Dedifferentiated amniotic fluid mesenchymal stem cell (primary cell): ENCODE results near the gene NSUN5.
"Not testable (repeated sequence)": the region's sequence is repeated elsewhere in the genome, so short reads cannot be mapped to it uniquely, and the experiment has no call there.

ENCODE experiments used
- DNase-seq: peaks from one replicate; pipeline ENCODE4 v3.0.0-alpha.2; 2016; ENCODE audit errors: extremely low spot score

NSUN5 gene

DNA sequence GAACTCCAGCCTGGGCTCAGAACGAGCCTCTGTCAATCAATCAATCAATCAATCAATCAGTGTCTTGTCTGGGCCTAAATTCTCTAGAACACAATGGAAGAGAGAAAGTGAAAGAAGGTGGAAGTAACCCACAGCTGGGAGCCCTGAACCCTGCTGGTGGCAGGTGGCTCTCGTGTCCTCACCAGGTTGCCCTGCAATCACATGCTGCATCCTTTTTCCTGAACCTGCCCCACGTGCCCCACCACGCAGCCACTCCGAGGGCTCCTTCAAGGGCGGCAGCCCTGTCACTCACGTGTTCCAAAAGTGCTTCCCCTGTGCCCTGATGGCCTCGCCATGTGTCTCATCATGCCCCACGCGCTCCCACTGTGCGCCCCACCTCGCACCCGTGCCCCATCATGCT, 18.8 kb upstream of the NSUN5 start:
- not testable (repeated sequence) for DNase-seq

DNA sequence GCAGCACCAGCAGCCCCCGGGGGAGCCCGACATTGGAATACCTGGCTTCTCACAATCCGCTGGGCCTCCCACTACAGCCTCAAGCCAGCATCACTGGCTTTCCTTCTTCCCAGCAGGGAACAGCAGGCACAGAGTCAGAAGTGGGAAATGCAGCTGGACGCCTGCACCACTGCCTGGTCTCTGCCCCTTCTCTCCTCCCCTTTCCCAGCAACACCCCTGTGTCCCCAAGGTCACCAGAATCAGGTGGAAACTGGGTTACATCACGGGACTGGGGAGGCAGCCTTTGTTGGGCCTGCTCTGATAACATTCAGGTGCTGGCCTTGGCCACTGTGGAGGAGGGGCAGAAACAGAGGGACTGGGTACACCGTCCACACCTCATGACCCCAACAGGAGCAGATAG, 16.8 kb upstream of the NSUN5 start:
- not testable (repeated sequence) for DNase-seq

DNA sequence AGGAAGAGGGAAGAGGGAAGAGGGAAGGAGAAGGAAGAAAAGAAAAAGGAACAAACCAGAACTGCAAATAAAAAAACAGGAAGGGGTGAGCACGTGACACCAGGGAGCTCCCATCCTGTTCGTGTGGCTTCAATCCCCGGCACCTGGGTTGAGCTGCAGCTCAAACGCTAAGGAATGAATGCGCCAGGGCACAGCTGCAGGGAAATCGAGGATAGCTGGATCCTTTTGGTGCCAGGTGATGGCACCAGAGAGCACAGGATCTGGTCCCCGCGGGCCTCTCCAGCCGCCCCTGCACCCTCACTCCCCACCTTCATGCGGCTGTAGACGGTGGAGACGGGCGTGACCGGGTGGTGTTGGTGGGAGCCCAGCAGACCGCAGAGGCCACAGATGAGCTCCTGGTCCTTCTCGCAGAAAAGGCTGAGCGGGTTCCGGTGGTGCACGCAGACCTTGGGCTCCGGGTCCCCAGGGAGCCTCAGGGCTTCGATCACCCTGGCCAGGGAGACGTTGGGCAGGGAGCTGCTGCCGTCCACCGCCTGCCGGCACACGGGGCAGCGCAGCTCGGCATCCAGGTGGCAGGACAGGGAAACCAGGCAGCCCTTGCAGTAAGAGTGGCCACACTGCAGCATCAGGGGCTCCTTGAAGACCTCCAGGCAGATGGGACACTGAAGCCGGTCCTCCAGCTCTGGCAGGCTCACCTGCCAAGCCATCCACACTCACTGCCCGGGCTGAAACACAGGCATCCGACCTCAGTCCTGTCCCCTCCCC, 15.6 kb upstream of the NSUN5 start:
- not testable (repeated sequence) for DNase-seq

DNA sequence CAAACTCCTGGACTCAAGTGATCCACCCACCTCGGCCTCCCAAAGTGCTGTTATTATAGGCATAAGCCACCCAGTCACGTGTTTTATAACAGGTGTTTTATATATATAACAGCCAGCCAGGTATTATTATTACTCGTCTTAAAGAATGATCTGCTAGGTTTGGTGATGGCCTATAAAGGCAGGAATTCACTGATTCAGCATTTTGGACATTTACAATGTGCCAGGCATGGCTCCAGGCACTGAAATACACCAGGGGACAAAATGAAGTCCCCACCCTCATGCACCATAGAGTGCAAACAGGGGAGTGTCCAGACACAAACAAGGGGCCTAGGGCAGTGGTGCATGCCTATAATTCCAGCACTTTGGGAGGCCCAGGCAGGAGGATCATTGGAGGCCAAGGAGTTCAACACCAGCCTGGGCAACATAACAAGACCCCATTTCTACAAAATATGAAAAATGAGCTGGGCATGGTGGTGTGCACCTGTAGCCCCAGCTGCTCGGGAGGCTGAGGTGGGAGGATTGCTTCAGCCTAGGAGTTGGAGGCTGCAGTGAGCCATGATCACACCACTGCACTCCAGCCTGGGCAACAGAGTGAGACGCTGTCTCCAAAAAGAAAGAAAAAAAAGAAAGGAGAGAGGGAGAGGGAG, 14.9 kb upstream of the NSUN5 start:
- DNase-seq = not testable (repeated sequence)

DNA sequence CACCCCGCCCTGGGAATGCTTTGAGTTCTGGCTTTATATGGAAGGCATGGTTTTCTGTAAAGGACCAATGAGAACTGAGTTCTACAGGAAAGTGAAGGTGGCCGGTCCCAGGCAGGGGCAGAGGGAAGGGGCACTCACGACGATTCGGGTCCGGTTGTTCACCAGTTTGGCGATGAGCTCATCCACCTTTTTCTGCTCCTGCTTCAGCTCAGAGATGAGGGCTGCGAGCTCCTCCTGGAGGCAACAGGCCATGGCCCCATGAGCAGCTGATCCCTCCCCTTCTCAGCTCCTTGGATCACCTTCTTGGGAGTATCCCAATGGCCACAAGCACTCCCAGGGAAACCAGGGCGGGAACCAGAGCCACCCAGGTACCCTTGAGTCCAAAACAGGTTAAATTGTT, 11.4 kb upstream of the NSUN5 start:
- DNase-seq = not testable (repeated sequence)

DNA sequence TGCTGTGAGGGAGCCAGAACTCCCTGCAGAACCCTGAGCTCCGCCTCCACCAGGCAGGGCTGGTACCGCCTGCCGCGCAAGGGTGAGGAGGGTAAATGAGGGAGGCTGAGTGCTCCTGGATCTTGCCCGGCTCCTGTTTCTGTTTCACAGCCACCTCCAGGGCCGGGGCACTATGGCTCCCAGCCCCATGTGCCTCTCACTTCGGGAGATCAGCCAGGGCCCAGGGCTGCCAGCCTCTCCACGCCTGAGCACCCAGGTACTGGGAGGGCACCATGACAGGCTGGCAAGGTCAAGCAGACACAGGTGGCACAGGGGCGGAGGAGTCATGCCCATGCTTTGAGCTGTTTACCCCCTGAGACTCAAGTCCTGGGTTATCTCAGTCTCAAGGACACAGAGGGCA, 10.9 kb upstream of the NSUN5 start:
- DNase-seq = not testable (repeated sequence)

DNA sequence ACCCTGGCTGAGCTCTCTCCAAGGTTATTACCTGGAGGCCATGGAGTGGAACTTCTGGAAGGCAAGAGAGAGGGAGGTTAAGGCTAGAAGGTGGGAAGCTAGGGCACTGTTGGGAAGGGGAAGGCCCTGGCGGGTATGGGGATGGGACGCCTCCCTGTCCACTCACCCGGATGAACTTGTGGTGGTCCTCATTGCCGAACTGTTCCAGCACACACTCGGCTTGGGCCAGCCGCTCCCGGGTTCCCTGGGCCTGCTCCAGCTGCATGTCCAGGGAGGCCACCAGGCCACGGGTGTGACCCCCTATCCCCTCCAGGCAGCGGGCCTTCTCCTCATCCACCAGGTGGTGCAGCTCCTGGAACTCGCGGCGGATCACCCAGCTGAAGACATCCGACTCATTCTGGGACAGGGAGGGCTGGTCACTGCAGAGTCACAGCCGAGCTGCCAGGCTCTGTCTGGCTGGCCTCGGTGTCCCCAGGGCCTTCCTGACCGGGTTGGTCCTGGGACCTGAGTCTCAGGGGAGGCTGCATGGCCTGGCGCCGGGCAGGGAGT, 10.1 kb upstream of the NSUN5 start:
- DNase-seq = not testable (repeated sequence)

DNA sequence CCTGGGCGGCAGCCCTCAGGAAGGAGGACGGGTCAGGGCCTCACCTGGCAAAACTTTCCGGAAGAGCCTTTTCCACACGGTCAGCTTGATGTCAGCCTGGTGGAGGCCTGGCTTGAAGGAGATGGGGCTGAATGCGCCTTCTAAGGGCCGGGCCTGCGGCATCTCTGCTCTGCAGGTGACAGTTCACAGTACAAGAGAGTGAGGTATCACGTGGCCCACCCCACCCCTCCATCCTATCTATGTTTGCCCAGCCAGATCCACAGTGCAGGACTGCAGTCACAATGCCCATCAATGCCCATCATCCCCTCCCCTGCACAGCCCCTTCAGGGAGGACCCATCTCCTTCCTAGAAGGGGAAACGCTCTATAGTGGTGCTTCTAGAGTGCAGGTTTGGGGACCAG, 7.9 kb upstream of the NSUN5 start:
- DNase-seq = no peak

DNA sequence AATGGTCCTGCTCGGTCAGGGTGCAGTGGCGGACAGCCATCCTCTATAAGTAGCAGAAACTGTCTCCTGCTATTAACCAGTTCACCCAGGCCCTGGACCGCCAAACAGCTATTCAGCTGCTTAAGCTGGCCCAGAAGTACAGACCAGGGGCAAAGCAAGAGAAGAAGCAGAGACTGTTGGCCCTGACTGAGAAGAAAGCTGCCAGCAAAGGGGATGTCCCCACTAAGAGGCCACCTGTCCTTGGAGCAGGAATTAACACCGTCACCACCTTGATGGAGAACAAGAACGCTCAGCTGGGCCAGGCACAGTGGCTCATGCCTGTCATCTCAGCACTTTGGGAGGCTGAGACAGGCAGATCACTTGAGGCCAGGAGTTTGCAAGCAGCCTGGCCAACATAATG, 5.6 kb upstream of the NSUN5 start:
- no peak for DNase-seq

DNA sequence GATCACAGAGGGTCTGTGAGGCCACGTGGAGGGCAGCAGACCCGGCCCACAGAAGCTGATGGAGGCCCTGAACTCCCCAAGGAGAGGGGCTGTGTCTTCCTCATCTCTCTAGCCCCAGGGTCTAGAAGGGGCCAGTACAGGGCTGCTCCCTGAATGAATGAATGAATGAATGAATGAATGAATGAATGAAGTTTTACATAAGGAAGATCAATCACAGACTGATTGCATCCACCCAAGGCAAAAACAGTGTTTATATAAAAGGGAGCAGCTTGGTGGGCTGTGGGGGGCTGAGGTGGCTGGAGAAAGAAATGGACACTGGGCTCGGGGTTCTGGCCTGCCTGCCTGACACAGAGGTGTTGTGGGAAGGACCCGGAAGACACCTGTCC, 4.9 kb upstream of the NSUN5 start:
- DNase-seq = no peak

DNA sequence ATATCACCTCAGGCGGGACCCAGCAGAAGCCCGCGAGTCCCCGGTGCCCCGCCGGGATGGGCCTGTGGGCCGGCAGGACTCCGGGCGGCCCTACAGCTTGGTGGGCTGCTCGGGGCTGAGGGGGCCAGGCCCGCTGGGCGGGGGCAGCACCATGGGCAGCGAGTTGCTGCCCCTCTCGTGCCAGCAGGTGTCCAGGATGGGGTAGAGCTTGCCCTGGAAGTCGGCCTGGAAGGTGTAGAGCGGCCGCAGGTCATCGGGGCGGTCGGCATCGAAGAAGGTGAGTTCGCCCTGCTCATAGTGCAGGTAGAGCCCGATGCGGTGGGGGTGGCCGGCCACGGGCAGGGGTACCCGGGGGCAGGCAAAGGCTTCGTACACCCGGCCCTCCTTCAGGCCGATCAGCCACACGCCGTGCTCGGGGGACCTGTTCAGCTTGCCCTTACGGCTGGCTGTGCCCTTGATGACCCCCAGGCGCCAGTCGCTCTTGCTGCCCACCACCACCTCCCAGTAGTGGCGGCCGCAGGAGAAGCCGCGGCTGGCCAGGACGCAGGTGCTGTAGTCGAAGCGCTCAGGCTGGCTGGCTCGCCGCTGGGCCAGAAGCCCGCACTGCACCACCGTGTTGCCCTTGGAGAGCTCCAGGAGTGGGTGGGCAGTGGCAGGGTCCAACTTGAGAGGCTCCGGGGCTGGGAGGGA, 4.3 kb upstream of the NSUN5 start:
- DNase-seq = no peak

DNA sequence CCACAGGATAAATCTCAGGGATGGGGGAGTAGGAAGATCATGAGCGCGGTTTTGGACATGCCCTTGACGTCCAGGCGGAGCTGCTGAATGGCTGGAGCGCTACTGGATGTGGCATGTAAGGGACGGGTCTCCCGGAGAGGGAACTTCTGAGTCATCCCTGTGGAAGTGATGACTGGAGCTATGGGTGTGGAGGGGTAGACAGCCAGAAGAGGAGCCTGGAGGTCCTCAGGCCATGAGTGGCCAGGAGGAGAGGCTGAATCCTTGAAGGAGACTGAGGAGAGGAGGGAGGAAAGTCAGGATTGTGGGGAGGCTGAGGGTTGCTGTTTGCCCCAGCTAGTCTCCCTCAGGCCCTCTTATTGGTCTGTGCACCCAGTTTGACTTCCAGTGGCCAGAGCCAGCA, 2.8 kb upstream of the NSUN5 start:
- not testable (repeated sequence) for DNase-seq

DNA sequence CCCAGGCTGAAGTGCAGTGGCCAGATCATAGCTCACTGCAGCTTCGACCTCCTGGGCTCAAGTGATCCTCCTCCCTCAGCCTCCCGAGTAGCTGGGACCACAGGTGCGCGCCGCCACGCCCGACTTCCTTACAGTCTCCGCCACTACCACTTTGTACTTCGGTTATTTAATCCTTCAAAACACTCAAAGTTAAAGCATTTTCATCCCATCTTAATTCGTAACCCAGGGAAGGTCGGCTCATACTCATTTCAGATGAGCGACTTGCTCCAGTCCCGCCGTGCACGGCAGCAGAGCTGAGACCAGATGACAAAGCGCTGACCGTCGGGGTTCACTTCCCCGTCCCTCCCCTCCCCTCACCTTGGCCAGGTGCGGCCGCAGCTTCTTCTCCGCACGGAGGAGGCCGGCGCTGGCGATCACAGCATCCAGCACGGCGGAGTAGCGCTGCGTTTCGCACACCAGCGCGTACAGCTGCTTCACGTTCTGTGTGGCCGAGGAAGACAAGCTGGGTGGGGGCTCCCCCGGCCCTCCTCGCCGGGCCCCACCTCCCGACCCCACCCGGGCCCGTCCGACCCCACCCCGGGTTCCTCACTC, 457 bp downstream of the NSUN5 start:
- DNase-seq = no peak

DNA sequence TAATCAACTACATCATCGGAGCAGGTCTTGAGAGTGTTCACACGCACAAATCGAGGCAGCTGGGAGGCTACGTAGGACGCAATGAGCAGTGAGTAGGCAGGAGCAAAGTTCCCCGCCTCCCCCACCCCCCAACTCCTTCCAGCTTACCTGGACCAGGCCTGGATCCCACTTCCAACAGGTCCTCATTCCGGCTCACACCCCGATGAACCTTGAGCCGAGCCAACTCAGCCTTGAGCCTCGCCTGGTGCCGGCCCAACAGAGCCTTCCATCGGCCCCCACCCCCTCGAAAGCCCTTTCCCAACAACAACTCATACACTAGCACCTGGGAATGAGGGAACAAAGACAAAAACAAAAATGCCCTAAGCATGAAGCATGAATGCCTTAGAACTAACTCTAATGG, 1.2 kb downstream of the NSUN5 start:
- no peak for DNase-seq

DNA sequence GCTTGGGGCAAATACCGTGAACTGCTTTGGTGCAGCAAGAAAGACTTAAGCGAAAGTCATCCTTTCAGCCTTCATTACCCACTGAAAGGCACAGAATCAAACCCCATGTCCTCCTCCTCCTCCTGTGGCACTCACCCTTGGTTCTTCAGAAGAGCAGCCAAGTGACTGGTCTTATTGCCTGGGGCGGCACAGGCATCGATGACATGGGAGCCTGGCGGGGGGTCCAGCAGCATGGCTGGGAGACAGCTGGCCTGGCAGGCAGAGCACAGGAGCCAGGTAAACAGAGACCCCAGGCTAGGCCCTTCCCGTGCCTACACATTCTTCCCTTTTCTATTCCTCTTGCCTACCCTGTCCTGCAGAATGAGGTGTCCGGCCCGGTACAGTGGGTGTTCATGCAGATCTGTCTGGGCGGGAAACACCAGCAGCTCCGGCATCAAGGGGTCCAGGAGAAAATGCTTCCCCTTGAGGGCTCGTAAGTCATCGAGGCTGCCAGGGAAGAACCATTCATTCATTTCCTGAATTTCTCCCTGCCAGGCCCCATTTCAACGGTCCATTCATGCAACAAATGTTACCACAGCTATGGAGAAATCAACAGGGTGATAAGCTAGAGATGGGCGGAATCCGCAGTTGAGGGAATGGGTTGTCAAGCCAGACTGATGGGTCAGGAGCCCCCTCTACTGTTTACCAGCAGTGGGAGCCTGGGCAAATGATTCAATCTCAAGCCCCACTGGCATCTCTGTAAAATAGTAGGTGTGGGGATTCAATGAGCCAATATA, 3.8 kb downstream of the NSUN5 start:
- not testable (repeated sequence) for DNase-seq

DNA sequence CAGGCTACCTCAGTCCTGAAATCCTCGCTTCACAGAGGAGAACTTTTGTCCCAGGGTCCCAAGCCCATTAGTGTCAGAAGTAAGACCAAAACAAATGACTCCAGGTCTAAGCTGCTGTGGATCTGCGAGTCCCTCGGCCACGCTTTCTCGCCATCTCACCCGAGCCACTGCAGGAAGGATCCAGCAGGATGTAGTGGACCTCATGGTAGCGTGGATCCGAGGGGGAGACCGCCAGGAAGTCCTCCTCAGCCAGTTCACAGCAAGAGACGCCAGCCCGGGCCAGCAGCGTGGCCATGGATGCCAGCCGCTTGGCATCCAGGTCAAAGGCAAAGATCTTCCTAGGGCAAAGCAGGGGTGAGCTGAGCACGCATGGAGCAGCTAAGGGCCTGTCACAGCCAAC, 4.6 kb downstream of the NSUN5 start:
- DNase-seq = no peak

DNA sequence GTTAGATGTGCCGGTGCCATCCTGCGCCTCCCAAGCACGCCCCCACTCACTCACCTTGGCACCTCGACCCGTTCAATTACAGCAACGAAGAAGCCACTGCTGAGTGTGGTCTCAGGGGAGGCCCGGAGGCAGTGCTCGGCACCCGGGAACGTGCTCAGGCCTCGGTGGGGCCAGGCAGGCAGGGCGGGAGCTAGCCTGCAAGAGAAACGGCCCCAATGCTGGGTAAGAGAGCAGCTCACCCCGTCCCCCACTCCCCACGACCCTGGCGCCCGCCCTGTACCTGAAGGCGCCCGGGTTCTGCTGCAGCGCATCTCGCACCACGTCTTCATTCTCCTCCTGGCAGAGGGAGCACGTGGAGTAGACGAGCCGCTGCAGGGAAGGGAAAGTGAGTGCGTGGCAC, 5.1 kb downstream of the NSUN5 start:
- DNase-seq = no peak

DNA sequence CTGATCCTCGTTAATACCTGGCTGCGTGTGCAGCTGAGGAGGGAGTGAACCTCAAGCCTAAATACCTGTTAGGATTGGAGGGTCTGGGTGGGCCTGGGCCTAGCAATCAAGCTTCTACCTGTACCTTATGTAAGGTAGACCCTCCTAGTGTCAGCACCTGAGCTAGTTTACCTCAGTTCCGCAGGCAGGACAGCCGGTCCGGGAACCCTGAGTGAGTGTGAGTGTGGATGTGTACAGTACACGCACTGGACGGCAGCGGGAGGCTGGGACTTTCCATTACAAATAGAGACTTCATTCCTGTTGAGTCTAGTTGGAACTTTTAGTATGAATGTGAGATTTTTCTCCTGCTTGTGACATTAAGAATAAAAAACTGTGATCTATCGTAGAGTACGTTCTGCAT, 5.8 kb downstream of the NSUN5 start:
- not testable (repeated sequence) for DNase-seq

DNA sequence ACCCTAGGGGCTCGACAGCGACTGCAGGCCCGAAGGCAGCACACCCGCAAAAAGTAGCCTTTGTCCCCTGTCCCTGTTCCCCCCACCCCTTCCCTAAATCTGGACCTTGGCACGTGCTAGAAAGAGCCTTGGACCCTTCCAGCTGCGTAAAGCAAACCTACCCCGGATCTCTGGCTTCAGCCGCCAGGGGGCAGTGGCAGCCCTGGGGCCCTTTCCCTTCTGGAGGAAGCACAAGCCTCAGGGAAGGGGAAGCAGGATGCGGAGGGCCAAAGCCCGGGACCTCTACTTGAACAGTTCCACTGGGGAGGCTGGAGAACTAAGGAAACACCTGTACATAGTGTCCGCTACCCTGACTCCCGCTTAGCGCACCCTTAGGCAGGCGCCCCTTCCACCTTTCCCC, 7.5 kb downstream of the NSUN5 start:
- DNase-seq = not testable (repeated sequence)

DNA sequence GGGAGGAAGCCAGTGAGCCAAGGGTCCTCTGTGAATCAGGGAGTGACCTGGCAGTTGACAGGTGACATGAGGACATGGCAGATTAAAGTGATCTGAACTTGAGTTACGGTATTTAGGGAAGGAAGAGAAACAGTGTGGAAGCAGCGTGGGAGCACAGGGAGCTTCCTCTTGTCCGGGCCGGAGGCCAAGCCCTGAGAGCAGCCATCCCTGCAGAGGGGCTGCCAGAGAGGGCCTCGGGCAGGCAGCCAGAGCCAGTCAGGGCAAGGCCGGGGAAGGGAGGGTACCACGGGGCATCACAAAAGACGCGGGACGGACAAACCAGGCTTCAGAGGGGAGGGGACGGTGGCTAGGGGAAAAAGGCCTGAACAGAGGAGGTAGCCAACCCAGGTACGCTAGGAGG, 8.8 kb downstream of the NSUN5 start:
- DNase-seq = not testable (repeated sequence)

DNA sequence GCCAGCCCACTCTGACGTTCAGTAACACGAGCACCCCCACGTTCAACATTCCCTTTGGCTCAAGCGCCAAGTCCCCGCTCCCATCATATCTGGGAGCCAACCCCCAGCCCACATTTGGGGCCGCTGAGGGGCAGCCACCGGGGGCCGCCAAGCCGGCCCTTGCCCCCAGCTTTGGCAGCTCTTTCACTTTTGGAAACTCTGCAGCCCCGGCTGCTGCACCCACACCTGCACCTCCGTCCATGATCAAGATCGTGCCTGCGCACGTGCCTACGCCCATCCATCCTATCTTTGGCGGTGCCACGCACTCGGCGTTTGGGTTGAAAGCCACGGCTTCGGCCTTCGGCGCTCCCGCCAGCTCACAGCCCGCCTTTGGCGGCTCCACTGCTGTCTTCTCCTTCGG, 10.9 kb downstream of the NSUN5 start:
- DNase-seq = not testable (repeated sequence)
